ENCODE measurements around the gene C1QL1. TPM values are rescaled to one million over a fixed set of nuclear protein-coding genes. Genes with fewer than 3 reads are reported as not detected.

The C1QL1 gene
- total RNA-seq, 1 experiment from 2014 or later: not detected

GRCh38 chr17:44982113-44982702 is 14.1 kb upstream of the C1QL1 start:
- no peak for DNase-seq
- Histone ChIP-seq H3K27me3 (ENCODE audit: low read length) (no peaks in the 10 kb centered on the region), H3K4me2 (ENCODE audit: low read depth, low read length, poor library complexity, severe bottlenecking) (no peak overlapping the region)

GRCh38 chr17:44981221-44981968 is 13.3 kb upstream of the C1QL1 start:
- Histone ChIP-seq H3K79me2 (ENCODE audit: low read length) (no peaks in the 10 kb centered on the region), H3K9me2 (replicated peaks; ENCODE audit: insufficient read depth, low read length) (no peaks in the 10 kb centered on the region), H3K4me3 (ENCODE audit: low read length) (no peak overlapping the region), H3K4me1 (ENCODE audit: low read length) (no peaks in the 10 kb centered on the region), H2AFZ (ENCODE audit: low read length) (no peak overlapping the region), H3K27ac (ENCODE audit: low read length) (no peak overlapping the region), H3K4me2 (ENCODE audit: low read depth, low read length, poor library complexity, severe bottlenecking) (no peak overlapping the region), H3K27me3 (ENCODE audit: low read length) (no peaks in the 10 kb centered on the region), H3K36me3 (ENCODE audit: insufficient read depth, low read length) (no peaks in the 10 kb centered on the region), H4K20me1 (ENCODE audit: insufficient read depth, low read depth, low read length) (no peaks in the 10 kb centered on the region), H3K9ac (ENCODE audit: low read length) (no peak overlapping the region), H3K9me3 (ENCODE audit: low read length) (no peaks in the 10 kb centered on the region)
- DNase-seq: no peak

More at GRCh38 chr17:44982113-44982702, 14.1 kb upstream of the C1QL1 start:
- no peak overlapping the region for H3K27ac ChIP-seq (ENCODE audit: low read length)
- no peaks in the 10 kb centered on the region for H3K9me3 ChIP-seq (ENCODE audit: low read length)
- H2AFZ ChIP-seq (ENCODE audit: low read length): no peak overlapping the region
- no peaks in the 10 kb centered on the region for H3K36me3 ChIP-seq (ENCODE audit: insufficient read depth, low read length)
- H4K20me1 ChIP-seq (ENCODE audit: insufficient read depth, low read depth, low read length): no peaks in the 10 kb centered on the region
- no peak overlapping the region for H3K9ac ChIP-seq (ENCODE audit: low read length)
- no peaks in the 10 kb centered on the region for H3K9me2 ChIP-seq (replicated peaks; ENCODE audit: insufficient read depth, low read length)
- H3K4me3 ChIP-seq (ENCODE audit: low read length): no peak overlapping the region
- no peaks in the 10 kb centered on the region for H3K79me2 ChIP-seq (ENCODE audit: low read length)
- H3K4me1 ChIP-seq (ENCODE audit: low read length): no peaks in the 10 kb centered on the region

- Histone ChIP-seq H3K4me2 (ENCODE audit: low read depth, low read length, poor library complexity, severe bottlenecking) (no peak overlapping the region), H3K27me3 (ENCODE audit: low read length) (no peaks in the 10 kb centered on the region), H3K27ac (ENCODE audit: low read length) (no peak overlapping the region), H3K9me3 (ENCODE audit: low read length) (no peaks in the 10 kb centered on the region), H3K9ac (ENCODE audit: low read length) (no peak overlapping the region), H3K4me3 (ENCODE audit: low read length) (no peak overlapping the region), H4K20me1 (ENCODE audit: insufficient read depth, low read depth, low read length) (no peaks in the 10 kb centered on the region), H3K9me2 (replicated peaks; ENCODE audit: insufficient read depth, low read length) (no peaks in the 10 kb centered on the region), H3K36me3 (ENCODE audit: insufficient read depth, low read length) (no peaks in the 10 kb centered on the region), H2AFZ (ENCODE audit: low read length) (no peak overlapping the region), H3K79me2 (ENCODE audit: low read length) (no peaks in the 10 kb centered on the region), H3K4me1 (ENCODE audit: low read length) (no peaks in the 10 kb centered on the region)
- no peak for DNase-seq
Measured at GRCh38 chr17:44979426-44979995, 11.4 kb upstream of the C1QL1 start.

- Histone ChIP-seq H4K20me1 (ENCODE audit: insufficient read depth, low read depth, low read length) (no peaks in the 10 kb centered on the region), H3K9me2 (replicated peaks; ENCODE audit: insufficient read depth, low read length) (no peaks in the 10 kb centered on the region), H3K9ac (ENCODE audit: low read length) (no peak overlapping the region), H3K4me2 (ENCODE audit: low read depth, low read length, poor library complexity, severe bottlenecking) (no peak overlapping the region), H3K4me1 (ENCODE audit: low read length) (no peaks in the 10 kb centered on the region), H3K4me3 (ENCODE audit: low read length) (no peak overlapping the region), H3K27me3 (ENCODE audit: low read length) (no peaks in the 10 kb centered on the region), H3K79me2 (ENCODE audit: low read length) (no peaks in the 10 kb centered on the region), H3K9me3 (ENCODE audit: low read length) (no peaks in the 10 kb centered on the region), H2AFZ (ENCODE audit: low read length) (no peak overlapping the region), H3K36me3 (ENCODE audit: insufficient read depth, low read length) (no peaks in the 10 kb centered on the region), H3K27ac (ENCODE audit: low read length) (no peak overlapping the region)
- DNase-seq: no peak
Measured at GRCh38 chr17:44978807-44979206, 10.7 kb upstream of the C1QL1 start.

GRCh38 chr17:44977814-44978550 is 9.9 kb upstream of the C1QL1 start:
- no peak for DNase-seq
- Histone ChIP-seq H3K27ac (ENCODE audit: low read length) (no peak overlapping the region), H3K9me2 (replicated peaks; ENCODE audit: insufficient read depth, low read length) (no peaks in the 10 kb centered on the region), H3K36me3 (ENCODE audit: insufficient read depth, low read length) (no peaks in the 10 kb centered on the region), H3K79me2 (ENCODE audit: low read length) (no peaks in the 10 kb centered on the region), H4K20me1 (ENCODE audit: insufficient read depth, low read depth, low read length) (no peaks in the 10 kb centered on the region), H3K4me3 (ENCODE audit: low read length) (no peak overlapping the region), H3K9me3 (ENCODE audit: low read length) (no peaks in the 10 kb centered on the region), H3K4me2 (ENCODE audit: low read depth, low read length, poor library complexity, severe bottlenecking) (no peak overlapping the region), H2AFZ (ENCODE audit: low read length) (no peak overlapping the region), H3K27me3 (ENCODE audit: low read length) (no peaks in the 10 kb centered on the region), H3K9ac (ENCODE audit: low read length) (no peak overlapping the region), H3K4me1 (ENCODE audit: low read length) (no peaks in the 10 kb centered on the region)

- Histone ChIP-seq H3K9me2 (replicated peaks; ENCODE audit: insufficient read depth, low read length) (no peaks in the 10 kb centered on the region), H3K27me3 (ENCODE audit: low read length) (no peaks in the 10 kb centered on the region), H3K4me3 (ENCODE audit: low read length) (no peak overlapping the region), H2AFZ (ENCODE audit: low read length) (no peak overlapping the region), H3K4me1 (ENCODE audit: low read length) (no peaks in the 10 kb centered on the region), H3K4me2 (ENCODE audit: low read depth, low read length, poor library complexity, severe bottlenecking) (no peak overlapping the region), H4K20me1 (ENCODE audit: insufficient read depth, low read depth, low read length) (no peaks in the 10 kb centered on the region), H3K9ac (ENCODE audit: low read length) (no peak overlapping the region), H3K36me3 (ENCODE audit: insufficient read depth, low read length) (no peaks in the 10 kb centered on the region), H3K79me2 (ENCODE audit: low read length) (no peaks in the 10 kb centered on the region), H3K9me3 (ENCODE audit: low read length) (no peaks in the 10 kb centered on the region), H3K27ac (ENCODE audit: low read length) (no peak overlapping the region)
- DNase-seq: peak; percentile 72
Measured at GRCh38 chr17:44977065-44977464, 9.0 kb upstream of the C1QL1 start.

GRCh38 chr17:44976206-44976605 is 8.1 kb upstream of the C1QL1 start:
- Histone ChIP-seq H3K9me2 (replicated peaks; ENCODE audit: insufficient read depth, low read length) (no peaks in the 10 kb centered on the region), H3K4me3 (ENCODE audit: low read length) (no peak overlapping the region), H3K9ac (ENCODE audit: low read length) (no peak overlapping the region), H4K20me1 (ENCODE audit: insufficient read depth, low read depth, low read length) (no peaks in the 10 kb centered on the region), H3K27me3 (ENCODE audit: low read length) (no peaks in the 10 kb centered on the region), H3K36me3 (ENCODE audit: insufficient read depth, low read length) (no peaks in the 10 kb centered on the region), H3K4me2 (ENCODE audit: low read depth, low read length, poor library complexity, severe bottlenecking) (no peak overlapping the region), H3K9me3 (ENCODE audit: low read length) (no peaks in the 10 kb centered on the region), H3K4me1 (ENCODE audit: low read length) (no peaks in the 10 kb centered on the region), H3K79me2 (ENCODE audit: low read length) (no peaks in the 10 kb centered on the region), H2AFZ (ENCODE audit: low read length) (no peak overlapping the region), H3K27ac (ENCODE audit: low read length) (no peak overlapping the region)
- DNase-seq: no peak

- H3K9ac ChIP-seq (ENCODE audit: low read length): no peak overlapping the region
Measured at GRCh38 chr17:44972953-44973352, 4.8 kb upstream of the C1QL1 start.

More at GRCh38 chr17:44972953-44973352, 4.8 kb upstream of the C1QL1 start:
- Histone ChIP-seq H4K20me1 (ENCODE audit: insufficient read depth, low read depth, low read length) (no peaks in the 10 kb centered on the region), H3K27ac (ENCODE audit: low read length) (no peak overlapping the region), H3K4me2 (ENCODE audit: low read depth, low read length, poor library complexity, severe bottlenecking) (no peak overlapping the region), H3K36me3 (ENCODE audit: insufficient read depth, low read length) (no peaks in the 10 kb centered on the region), H3K79me2 (ENCODE audit: low read length) (no peaks in the 10 kb centered on the region), H3K27me3 (ENCODE audit: low read length) (no peaks in the 10 kb centered on the region), H3K9me3 (ENCODE audit: low read length) (no peaks in the 10 kb centered on the region), H3K4me1 (ENCODE audit: low read length) (peaks cover 15% of the 10 kb centered on the region), H3K4me3 (ENCODE audit: low read length) (no peak overlapping the region), H2AFZ (ENCODE audit: low read length) (no peak overlapping the region), H3K9me2 (replicated peaks; ENCODE audit: insufficient read depth, low read length) (no peaks in the 10 kb centered on the region)
- DNase-seq: no peak

Measured in Karpas-422 (cell line).